ENCODE measurements around the gene LFNG. TPM values are rescaled to one million over a fixed set of nuclear protein-coding genes. Genes with fewer than 3 reads are reported as not detected.

Gene LFNG
- total RNA-seq, 2 experiments from 2014 or later, result 96.7 to 99.8 TPM

DNA sequence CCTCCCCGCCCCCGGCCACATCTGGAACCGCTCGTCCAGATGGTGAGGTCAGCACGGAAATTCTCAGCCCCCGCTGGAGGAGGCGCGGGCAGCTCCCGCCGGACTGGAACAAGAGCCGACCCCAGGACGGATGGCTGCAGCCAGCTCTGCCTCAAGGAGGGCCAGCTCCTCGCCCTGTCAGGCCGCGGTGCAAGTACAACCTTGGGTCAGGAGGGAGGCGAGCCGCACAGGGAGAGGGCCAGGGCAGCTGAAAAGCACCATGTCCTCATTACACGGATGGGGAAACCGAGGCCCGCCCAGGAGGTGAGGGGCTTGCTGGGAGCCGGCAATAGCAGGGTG is 39.5 kb upstream of the LFNG start:
- CTCF ChIA-PET, result interaction anchor here (1.4 kb wide), 1 partner anchor 11 kb away, joined by 4 read pairs; no protein-coding TSS in a partner anchor
- Mint-ChIP-seq H3K4me3 (no peak overlapping the region), H3K27ac (no peak overlapping the region), H3K36me3 (ENCODE audit: low read depth) (no peaks in the 10 kb centered on the region), H3K9me3 (no peaks in the 10 kb centered on the region), H3K4me1 (ENCODE audit: low read depth) (no peaks in the 10 kb centered on the region), H3K27me3 (no peaks in the 10 kb centered on the region)
- ATAC-seq (ENCODE audit: poor library complexity) (no peak), DNase-seq (peak in 1 of 14 experiments; percentile 15)
- intact Hi-C loops (cut with DNase I, micrococcal nuclease), result no loop called here
- POLR2A ChIA-PET, result no interaction called here
- no peaks in the 10 kb centered on the region for H3K36me3 ChIP-seq (ENCODE audit: insufficient read depth, low read length)
- H3K27ac ChIP-seq (ENCODE audit: low read depth in 1 of 2, low read length in 2 of 2), result no peak overlapping the region
- H3K27me3 ChIP-seq (ENCODE audit: control insufficient read depth in 1 of 2, insufficient read depth in 2 of 2, low read length in 2 of 2), result no peaks in the 10 kb centered on the region
- TF ChIP-seq, protein P1, sequence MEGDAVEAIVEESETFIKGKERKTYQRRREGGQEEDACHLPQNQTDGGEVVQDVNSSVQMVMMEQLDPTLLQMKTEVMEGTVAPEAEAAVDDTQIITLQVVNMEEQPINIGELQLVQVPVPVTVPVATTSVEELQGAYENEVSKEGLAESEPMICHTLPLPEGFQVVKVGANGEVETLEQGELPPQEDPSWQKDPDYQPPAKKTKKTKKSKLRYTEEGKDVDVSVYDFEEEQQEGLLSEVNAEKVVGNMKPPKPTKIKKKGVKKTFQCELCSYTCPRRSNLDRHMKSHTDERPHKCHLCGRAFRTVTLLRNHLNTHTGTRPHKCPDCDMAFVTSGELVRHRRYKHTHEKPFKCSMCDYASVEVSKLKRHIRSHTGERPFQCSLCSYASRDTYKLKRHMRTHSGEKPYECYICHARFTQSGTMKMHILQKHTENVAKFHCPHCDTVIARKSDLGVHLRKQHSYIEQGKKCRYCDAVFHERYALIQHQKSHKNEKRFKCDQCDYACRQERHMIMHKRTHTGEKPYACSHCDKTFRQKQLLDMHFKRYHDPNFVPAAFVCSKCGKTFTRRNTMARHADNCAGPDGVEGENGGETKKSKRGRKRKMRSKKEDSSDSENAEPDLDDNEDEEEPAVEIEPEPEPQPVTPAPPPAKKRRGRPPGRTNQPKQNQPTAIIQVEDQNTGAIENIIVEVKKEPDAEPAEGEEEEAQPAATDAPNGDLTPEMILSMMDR (IDR thresholded peaks at IDR 0.05), result no peak
- peaks cover 6 to 18% of the 10 kb centered on the region in 2 experiments for H3K9me3 ChIP-seq (ENCODE audit: control insufficient read depth in 1 of 2, insufficient read depth in 1 of 2, low read length in 2 of 2)
- H3K4me3 ChIP-seq (ENCODE audit: low read length), result no peak overlapping the region
- H3K4me1 ChIP-seq (ENCODE audit: insufficient read depth, low read length), result peaks cover 19% of the 10 kb centered on the region

DNA sequence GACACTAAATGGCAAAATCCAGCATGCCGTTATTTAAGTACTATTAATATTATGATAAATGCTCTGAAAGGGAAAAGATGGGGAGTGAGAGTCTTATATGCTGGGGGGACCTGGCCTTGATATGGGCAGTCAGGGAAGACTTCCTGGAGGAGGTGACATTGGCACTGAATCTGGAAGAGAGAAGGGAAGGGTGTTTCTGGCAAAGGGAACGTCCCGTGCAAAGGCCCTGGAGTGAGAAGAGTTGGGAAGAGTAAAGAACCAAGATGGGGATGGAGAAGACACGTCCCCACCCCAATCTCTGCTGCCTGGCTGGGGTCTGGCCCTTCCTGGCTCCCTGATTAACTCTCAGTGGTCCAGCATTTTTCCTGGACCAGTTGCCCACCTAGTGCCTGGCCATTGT is 38.4 kb upstream of the LFNG start:
- CTCF ChIA-PET, result no interaction called here
- Histone ChIP-seq H3K4me1 (ENCODE audit: insufficient read depth, low read length) (peaks cover 19% of the 10 kb centered on the region), H3K36me3 (ENCODE audit: insufficient read depth, low read length) (no peaks in the 10 kb centered on the region), H3K27ac (ENCODE audit: low read depth in 1 of 2, low read length in 2 of 2) (no peak overlapping the region), H3K4me3 (ENCODE audit: low read length) (no peak overlapping the region), H3K27me3 (ENCODE audit: control insufficient read depth in 1 of 2, insufficient read depth in 2 of 2, low read length in 2 of 2) (no peaks in the 10 kb centered on the region), H3K9me3 (ENCODE audit: control insufficient read depth in 1 of 2, insufficient read depth in 1 of 2, low read length in 2 of 2) (peaks cover 6 to 18% of the 10 kb centered on the region in 2 experiments)
- ATAC-seq (ENCODE audit: poor library complexity), result no peak
- intact Hi-C loops (cut with DNase I, micrococcal nuclease), result no loop called here
- H3K27ac Mint-ChIP-seq, result no peak overlapping the region
- POLR2A ChIA-PET, result no interaction called here
- TF ChIP-seq, protein P1 (IDR thresholded peaks at IDR 0.05), result no peak
- H3K9me3 Mint-ChIP-seq, result no peaks in the 10 kb centered on the region
- DNase-seq, result no peak
- no peaks in the 10 kb centered on the region for H3K4me1 Mint-ChIP-seq (ENCODE audit: low read depth)
- H3K36me3 Mint-ChIP-seq (ENCODE audit: low read depth), result no peaks in the 10 kb centered on the region
- no peaks in the 10 kb centered on the region for H3K27me3 Mint-ChIP-seq
- no peak overlapping the region for H3K4me3 Mint-ChIP-seq

DNA sequence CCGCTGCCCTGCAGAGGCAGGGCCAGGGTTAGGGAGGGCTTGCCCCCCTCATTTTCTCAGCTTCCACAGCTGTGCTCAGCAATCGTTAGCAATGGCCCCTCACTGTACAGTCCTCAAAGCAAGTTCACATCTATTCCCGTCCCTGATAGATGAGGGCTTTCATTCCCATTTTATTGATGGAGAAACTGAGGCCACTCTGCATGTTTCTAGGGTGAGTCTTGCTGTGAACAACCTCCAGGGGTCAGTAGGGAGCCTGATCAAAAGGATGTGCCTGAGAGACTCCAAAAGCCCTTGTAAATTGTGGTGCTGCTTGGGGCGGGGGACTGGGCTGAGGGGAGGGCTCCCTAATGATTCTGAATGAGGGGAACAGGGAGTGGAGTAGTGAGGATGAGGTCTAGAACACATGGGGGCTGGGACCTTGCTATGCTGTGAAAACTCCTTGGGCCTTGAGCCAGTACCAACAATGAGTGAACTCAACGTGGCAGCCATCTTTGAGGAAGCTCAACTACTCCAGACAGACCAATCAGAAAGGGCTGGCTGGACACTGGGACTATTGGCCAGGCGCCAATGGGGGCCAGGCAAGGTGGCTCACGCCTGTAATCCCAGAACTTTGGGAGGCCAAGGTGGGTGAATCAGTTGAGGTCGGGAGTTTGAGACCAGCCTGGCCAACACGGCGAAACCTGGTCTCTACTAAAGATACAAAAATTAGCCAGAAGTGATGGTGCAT is 36.7 kb upstream of the LFNG start:
- intact Hi-C loops (cut with DNase I, micrococcal nuclease), result no loop called here
- Histone ChIP-seq H3K27me3 (ENCODE audit: control insufficient read depth in 1 of 2, insufficient read depth in 2 of 2, low read length in 2 of 2) (no peaks in the 10 kb centered on the region), H3K4me1 (ENCODE audit: insufficient read depth, low read length) (peaks cover 10% of the 10 kb centered on the region), H3K9me3 (ENCODE audit: control insufficient read depth in 1 of 2, insufficient read depth in 1 of 2, low read length in 2 of 2) (peaks cover 6 to 18% of the 10 kb centered on the region in 2 experiments), H3K27ac (ENCODE audit: low read depth in 1 of 2, low read length in 2 of 2) (no peak overlapping the region), H3K4me3 (ENCODE audit: low read length) (no peak overlapping the region), H3K36me3 (ENCODE audit: insufficient read depth, low read length) (no peaks in the 10 kb centered on the region)
- Mint-ChIP-seq H3K27ac (no peak overlapping the region), H3K9me3 (no peaks in the 10 kb centered on the region), H3K36me3 (ENCODE audit: low read depth) (no peaks in the 10 kb centered on the region), H3K4me3 (no peak overlapping the region), H3K4me1 (ENCODE audit: low read depth) (no peaks in the 10 kb centered on the region), H3K27me3 (no peaks in the 10 kb centered on the region)
- POLR2A ChIA-PET, result interaction anchor here (0.8 to 1.7 kb wide), 3 partner anchors 10 to 55 kb away, joined by 3 to 6 read pairs (median 3); no protein-coding TSS in a partner anchor
- ATAC-seq (ENCODE audit: poor library complexity) (no peak), DNase-seq (peak in 1 of 14 experiments; percentile 19)
- CTCF ChIA-PET, result no interaction called here
- TF ChIP-seq, protein P1 (IDR thresholded peaks at IDR 0.05), result no peak
